CD4-positive, alpha-beta T cell treated with Interleukin-15 for 1 hour (primary cell): ENCODE data around the gene COL17A1.

Experiments used
- DNase-seq: peaks from one replicate; pipeline ENCODE4 v3.0.0-alpha.2; 2020

The COL17A1 gene

GRCh38 chr10:104046651-104047050, 39.0 kb downstream of the COL17A1 start:
- DNase-seq = no peak

DNA sequence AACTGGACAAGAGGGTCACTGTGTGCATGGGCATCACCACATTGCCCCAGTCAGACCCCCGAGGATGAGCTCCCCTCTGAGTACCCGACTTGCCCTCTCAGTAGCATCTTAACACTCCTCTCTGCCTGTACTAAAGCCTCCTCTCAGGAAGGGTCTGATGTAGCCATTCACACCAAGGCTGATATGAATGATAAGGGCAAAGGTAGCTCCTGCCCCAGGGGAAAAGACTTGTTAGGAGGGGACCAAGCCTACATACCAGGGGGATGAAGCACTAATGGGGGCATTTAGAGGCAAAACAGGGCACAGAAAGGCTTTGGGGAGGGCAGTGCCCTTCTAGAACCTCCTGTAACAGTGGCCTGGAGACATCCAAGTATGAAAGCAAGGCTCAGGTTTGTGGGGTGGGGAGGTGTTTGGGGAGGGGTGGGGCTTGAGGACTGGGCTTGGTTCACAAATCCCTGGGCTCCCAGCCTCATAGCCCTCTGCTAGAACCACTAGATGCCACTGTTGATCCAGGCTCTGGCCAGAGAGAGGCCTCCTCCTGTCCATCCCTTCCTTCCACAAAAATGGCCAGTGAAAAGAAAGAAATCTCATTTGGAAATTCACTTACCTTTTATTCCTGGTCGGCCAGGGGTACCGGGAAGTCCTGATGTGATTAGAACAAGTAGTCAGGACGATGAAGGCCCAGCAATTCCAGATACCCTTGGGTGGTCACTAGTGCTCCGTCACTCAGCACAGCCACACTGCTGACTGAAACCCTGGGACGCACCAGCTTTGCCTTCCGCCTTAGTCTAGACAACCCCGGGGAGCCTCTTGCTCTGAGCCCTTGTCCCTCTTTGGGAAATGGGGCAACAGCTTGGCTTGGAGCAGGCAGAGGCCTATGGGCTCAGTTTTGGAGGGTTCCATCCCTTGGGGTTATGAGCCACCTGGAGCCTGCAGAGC, 40.3 kb downstream of the COL17A1 start:
- DNase-seq = no peak

- no peak for DNase-seq
These were observed 41.8 kb downstream of the COL17A1 start for GRCh38 chr10:104043854-104044253.

DNA sequence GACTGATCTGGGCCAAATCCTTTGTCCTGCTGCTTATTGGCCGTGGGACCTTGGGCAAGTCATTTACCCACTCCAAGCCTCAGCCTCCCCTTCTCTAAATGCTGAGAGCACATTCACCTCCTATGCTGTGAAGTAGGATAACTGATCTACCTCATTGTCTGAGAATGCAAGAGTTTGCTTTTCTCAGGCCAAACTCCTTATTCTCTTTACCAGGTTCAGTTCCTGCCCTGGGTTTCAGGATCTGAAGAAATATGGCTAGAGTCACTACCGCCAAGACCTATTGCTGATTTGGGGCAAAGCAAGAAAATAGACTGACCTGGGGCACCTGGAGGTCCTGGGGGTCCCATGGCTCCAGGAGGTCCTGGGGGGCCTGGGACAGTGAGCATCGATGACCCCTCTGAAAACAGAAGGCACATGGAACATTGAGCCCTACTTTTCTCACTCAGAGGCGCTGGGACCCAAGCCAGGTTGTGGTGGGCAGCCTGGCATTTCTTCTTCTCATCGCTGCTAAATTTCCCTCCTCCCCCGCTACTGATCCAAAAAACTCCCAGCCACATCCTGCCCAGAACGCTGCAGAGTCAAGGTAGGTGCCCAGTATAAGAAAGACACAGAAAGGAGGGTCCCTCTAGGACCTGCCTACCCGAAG, 42.4 kb downstream of the COL17A1 start:
- no peak for DNase-seq

- no peak for DNase-seq
These were observed 43.7 kb downstream of the COL17A1 start for GRCh38 chr10:104041891-104042535.

- DNase-seq = no peak
These were observed 44.6 kb downstream of the COL17A1 start for GRCh38 chr10:104040862-104041789.

DNA sequence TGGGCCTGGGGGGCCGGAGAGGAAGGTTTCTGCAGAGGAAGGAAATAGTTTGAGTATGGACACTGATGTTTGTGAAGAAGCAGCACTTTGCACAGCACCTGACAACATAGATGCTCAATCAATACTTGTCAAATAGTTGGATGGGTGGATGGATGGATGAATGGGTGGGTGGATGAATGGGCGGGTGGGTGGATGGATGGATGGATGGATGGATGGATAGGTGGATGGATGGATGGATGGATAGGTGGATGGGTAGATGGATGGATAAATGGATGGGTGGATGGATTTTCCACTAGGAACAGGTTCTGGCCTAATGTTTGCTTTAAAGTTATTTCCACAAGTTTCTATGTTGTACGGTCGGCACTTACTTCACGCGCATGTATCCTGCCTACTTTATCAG, 45.3 kb downstream of the COL17A1 start:
- no peak for DNase-seq

GRCh38 chr10:104038958-104039752, 46.5 kb downstream of the COL17A1 start:
- no peak for DNase-seq

GRCh38 chr10:104038537-104038936, 47.1 kb downstream of the COL17A1 start:
- DNase-seq = no peak

DNA sequence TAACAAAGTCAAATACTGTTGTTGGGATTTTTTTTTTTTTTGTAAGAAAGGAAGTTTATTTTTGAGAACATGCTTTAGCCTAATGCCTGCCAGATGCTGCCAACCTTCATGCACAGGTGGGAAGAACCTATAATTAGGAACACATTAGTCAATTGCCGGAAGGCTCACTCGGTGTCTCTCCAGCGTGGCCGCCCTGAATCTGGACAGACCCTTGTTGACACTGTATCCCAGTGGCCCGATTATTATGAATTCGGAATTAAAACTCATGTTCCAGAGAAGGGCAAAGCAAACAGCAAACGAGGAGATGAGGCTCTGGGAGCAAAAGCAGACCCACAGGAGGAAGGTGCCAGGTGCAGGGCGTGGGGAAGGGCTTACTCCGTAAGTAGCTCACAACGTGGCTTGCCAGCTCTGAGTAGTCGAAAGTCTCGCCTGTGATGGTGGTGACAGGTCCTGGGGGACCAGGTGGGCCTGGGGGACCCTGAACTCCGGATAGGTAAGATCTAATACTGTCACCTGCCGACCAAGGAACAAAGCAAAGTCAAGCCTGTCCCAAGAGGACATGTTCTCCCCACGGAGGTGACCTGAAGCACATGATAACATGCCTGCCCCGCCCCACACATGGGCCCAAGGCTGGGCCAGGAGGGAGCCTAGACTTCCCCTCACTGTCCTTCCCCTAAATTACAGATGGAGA, 48.3 kb downstream of the COL17A1 start:
- no peak for DNase-seq

DNA sequence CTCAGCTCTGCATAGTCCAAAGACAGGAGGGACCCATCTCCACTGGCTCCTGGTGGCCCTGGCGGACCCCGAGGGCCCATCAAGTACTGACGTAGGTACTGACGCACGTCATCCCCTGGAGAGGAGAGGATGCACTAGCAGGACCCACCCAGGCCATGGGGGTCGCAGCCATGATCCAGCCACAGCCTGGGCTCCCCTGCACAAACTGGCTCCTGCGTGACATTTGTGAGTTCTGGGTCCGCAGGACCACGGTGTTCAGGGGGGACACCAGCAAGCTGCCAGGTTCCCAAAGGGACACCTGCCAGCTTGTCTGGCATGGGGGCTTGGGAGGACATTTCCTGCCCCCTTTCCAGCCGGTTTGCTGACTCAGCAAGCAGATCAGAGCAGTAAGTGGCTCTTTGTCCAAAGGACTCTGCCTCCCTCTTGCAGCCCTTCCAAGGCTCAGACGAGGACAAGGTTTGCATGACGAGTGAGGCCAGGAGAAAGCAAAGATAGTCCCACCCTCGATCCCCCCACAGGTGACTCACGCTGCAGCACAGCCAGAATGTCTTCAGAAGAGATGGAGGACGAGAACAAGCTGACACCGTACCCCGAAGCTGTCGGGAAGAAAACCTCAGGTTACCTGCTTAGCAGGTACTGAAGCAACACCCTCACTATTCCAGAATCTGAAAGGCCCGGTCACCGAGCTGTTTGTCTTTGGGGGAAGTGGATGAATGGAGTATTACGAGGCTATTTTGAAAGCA, 49.0 kb downstream of the COL17A1 start:
- DNase-seq = no peak

DNA sequence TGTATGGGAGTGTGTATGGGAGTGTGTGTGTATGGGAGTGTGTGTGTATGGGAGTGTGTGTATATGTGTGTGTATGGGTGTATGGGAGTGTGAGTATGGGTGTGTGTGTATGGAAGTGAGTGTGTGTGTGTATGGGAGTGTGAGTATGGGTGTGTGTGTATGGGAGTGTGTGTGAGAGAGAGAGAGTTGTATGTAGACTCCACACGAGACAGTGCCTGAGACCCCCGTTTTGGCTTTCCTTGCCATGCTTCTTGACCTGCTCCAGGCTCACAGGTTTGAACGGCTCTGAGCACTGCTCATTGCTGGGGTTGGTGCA, 49.7 kb downstream of the COL17A1 start:
- DNase-seq = no peak

- DNase-seq = no peak
These were observed 50.2 kb downstream of the COL17A1 start for GRCh38 chr10:104035194-104036068.

- no peak for DNase-seq
These were observed 51.1 kb downstream of the COL17A1 start for GRCh38 chr10:104034401-104035193.

DNA sequence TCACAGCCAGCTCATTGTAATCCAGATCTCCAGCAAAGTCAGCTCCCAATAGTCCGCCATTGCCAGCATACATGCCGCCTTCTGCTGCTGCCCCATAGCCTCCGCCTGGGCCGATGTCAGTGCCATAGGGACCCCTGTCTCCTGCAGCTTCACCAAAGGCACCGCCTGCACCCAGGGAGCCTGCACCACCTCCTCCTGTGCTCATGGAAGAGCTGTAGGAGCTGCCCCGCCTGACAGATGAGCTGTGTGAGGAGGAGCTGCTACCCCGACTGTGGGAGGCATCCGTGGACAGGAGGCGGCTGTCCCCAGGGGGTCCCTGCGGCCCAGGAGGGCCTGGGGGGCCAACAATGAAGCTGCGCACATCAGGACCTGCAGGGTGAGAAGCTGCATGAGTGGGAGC, 51.7 kb downstream of the COL17A1 start:
- DNase-seq = no peak

DNA sequence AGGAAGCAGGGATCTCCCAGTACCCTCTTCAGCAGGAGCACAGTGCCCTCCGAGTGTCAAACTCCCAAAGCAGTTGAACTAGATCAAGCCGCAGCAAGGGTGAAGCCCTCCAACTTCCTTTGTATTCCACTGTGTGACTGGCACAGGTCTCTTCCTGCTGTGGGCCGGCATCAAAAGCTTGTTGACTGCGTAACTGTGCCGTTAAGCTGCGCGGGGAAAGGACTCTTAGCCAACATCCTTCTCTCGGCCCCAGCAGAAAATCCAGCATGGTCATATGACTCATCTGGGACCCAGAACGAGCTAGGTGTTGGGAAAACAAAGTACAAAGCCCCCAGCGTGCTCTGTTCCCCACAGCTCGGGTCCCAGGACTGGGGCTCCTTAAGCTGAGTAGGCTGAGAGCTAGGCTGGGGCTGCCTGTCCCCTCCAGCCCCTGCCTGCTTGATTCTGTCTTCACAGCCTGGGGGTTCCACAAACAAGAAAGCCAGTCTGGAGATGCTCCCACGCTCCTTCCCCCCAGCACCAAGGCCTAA, 52.2 kb downstream of the COL17A1 start:
- no peak for DNase-seq

DNA sequence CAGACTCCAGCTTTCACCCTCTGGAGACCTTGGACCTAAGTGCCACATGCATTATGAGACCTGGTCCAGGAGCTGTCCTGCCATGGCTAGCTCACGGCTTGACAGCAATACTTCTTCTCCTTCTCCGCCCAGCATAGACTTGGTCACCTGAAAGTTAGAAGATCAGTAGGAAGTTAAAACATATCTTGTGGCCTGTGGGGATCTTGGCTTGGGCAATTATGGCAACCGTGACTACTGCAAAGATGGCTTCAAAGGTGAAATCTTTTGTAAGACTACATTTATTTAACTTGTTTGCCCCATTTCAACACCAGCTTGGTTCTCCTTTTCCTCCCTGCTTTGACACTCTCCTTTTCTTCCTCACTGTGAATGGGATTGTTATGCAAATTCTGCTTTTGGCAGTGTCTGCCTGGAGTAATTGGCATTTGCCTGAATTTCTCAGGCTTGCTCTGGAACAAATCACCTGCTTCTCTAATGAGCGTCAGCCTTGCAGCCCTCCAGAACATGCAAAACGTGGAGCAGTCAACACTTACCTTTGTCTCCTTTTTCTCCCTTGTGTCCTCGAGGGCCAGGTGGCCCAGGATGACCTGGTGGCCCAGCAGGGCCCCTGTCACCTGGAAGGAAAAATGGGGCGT, 53.4 kb downstream of the COL17A1 start:
- DNase-seq = no peak

GRCh38 chr10:104031631-104032030, 54.0 kb downstream of the COL17A1 start:
- no peak for DNase-seq
